GM12872 (cell line): ENCODE measurements around the gene YY1.

ENCODE experiments used
- TF ChIP-seq, protein P1 (sequence below): IDR thresholded peaks from 3 replicates; pipeline ENCODE4 v1.5.1; 2011; ENCODE audit warnings: low read depth, mild to moderate bottlenecking, low read length, moderate library complexity; ENCODE audit not compliant: insufficient read depth

The YY1 gene

DNA sequence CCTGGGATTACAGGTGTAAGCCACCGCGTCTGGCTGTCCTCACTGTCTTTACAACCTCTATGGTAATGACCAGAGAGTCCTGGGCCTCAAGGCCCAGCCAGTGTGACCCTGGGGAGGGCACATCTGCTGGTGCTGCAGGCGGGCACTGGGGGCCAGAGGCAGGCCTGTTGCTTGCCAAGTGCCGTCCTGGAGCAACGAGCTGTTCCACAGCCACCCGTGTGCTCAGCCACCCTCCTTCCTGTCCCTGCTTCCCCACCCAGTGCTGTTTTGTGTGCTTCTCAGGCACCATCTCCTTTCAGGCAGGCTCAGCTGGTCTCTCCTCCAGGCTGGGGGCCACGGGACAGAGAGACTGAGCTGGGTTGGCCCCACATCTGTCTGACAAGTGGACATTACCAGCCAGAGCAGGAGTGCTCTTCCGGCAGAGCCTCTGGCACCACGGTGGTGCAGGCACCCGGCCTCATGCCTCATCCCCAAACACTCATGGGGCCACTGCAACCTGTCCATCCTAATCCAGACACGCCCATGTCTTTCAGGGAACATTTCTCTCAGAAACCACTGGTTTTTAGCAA is 93.2 kb downstream of the YY1 start:
- TF ChIP-seq, protein P1, sequence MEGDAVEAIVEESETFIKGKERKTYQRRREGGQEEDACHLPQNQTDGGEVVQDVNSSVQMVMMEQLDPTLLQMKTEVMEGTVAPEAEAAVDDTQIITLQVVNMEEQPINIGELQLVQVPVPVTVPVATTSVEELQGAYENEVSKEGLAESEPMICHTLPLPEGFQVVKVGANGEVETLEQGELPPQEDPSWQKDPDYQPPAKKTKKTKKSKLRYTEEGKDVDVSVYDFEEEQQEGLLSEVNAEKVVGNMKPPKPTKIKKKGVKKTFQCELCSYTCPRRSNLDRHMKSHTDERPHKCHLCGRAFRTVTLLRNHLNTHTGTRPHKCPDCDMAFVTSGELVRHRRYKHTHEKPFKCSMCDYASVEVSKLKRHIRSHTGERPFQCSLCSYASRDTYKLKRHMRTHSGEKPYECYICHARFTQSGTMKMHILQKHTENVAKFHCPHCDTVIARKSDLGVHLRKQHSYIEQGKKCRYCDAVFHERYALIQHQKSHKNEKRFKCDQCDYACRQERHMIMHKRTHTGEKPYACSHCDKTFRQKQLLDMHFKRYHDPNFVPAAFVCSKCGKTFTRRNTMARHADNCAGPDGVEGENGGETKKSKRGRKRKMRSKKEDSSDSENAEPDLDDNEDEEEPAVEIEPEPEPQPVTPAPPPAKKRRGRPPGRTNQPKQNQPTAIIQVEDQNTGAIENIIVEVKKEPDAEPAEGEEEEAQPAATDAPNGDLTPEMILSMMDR = no peak
